Fibroblast of villous mesenchyme (primary cell): ENCODE measurements around the gene ANP32B. TPM values are rescaled to one million over a fixed set of nuclear protein-coding genes. Genes with fewer than 3 reads are reported as not detected.
"Not testable (repeated sequence)": the region's sequence is repeated elsewhere in the genome, so short reads cannot be mapped to it uniquely, and the experiment has no call there.

ENCODE experiments used
- DNase-seq: peaks from one replicate; pipeline ENCODE4 v3.0.0-alpha.2; 2010; ENCODE audit warnings: low read depth
- H3K4me3 ChIP-seq: 2 replicates; pipeline ENCODE4 v1.5.1; 2011; ENCODE audit warnings: low read depth, mild to moderate bottlenecking, low read length
- CTCF ChIP-seq: IDR thresholded peaks from 2 replicates; pipeline ENCODE4 v1.5.1; 2012; ENCODE audit warnings: low read depth, mild to moderate bottlenecking, low read length; ENCODE audit not compliant: insufficient read depth
- total RNA-seq: library from RNA; depleted of rRNA; stranded (reverse); fragments of >200 nt; gene quantifications from 2 replicates; pipeline ENCODE4 v1.2.3, GENCODE V29; 2012

The ANP32B gene
- total RNA-seq, 1 donor, result 9.9 TPM

- no peak for TF ChIP-seq CTCF
- no peak overlapping the region for H3K4me3 ChIP-seq
- no peak for DNase-seq
Measured at GRCh38 chr9:97964901-97965300, 18.2 kb upstream of the ANP32B start.

- no peak for DNase-seq
- H3K4me3 ChIP-seq, result no peak overlapping the region
- TF ChIP-seq CTCF, result no peak
Measured at GRCh38 chr9:97966493-97966892, 16.6 kb upstream of the ANP32B start.

- TF ChIP-seq CTCF, result no peak
- no peak for DNase-seq
- no peak overlapping the region for H3K4me3 ChIP-seq
Measured at GRCh38 chr9:97969014-97969413, 14.1 kb upstream of the ANP32B start.

- no peak overlapping the region for H3K4me3 ChIP-seq
- DNase-seq, result no peak
Measured at GRCh38 chr9:97970165-97970564, 13.0 kb upstream of the ANP32B start.

GRCh38 chr9:97972753-97973152 lies 10.4 kb upstream of the ANP32B start:
- TF ChIP-seq CTCF, result no peak
- no peak for DNase-seq
- H3K4me3 ChIP-seq, result no peak overlapping the region

More at GRCh38 chr9:97970165-97970564, 13.0 kb upstream of the ANP32B start:
- no peak for TF ChIP-seq CTCF

- TF ChIP-seq CTCF, result no peak
- DNase-seq, result peak; percentile 6
- H3K4me3 ChIP-seq, result no peak overlapping the region
Measured at GRCh38 chr9:97975376-97975775, 7.8 kb upstream of the ANP32B start.

- H3K4me3 ChIP-seq, DNase-seq: not testable (repeated sequence)
Measured at GRCh38 chr9:97976633-97977032, 6.5 kb upstream of the ANP32B start.
